Measurements from ENCODE around the gene SLC25A33. TPM values are rescaled to one million over a fixed set of nuclear protein-coding genes. Genes with fewer than 3 reads are reported as not detected.

Gene SLC25A33
- polyA plus RNA-seq, 1 donor (not counting 4 experiments of a cell fraction or from before 2014, with no cell fraction given) = 4.5 TPM

DNA sequence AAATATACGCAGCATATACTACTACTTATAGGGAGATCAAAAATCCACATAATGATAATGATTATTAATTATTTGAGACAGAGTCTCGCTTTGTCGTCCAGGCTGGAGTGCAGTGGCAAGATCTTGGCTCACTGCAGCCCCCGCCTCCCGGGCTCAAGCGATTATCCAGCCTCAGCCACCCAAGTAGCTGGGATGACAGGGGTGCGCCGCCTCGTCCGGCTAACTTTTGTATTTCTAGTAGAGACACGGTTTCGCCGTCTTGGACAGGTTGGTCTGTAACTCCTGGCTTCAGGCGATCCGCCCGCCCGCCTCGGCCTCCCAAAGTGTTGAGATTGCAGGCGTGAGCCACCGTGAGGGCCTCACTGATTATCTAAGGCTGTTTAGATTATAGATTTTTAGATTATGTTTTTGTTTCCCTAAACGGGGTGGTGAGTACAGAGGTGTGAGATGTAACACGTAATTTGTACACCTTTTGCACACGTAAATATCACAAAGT lies 548 bp upstream of the SLC25A33 start:
- Histone ChIP-seq H3K9me1 (ENCODE audit: control insufficient read depth, extremely low read depth, insufficient read depth, low read length) (no peaks in the 10 kb centered on the region), H3K79me2 (ENCODE audit: control insufficient read depth, insufficient read depth, low read length) (peaks cover 30% of the 10 kb centered on the region), H3K4me3 (ENCODE audit: control insufficient read depth in 2 of 3, extremely low read depth in 1 of 3, insufficient read depth in 2 of 3, low read depth in 1 of 3, low read length in 3 of 3) (no peak overlapping the region), H3K27ac (ENCODE audit: control insufficient read depth, insufficient read depth, low read length) (peak overlapping the region; percentile 66), H3K4me2 (ENCODE audit: control insufficient read depth, extremely low read depth, insufficient read depth, low read depth, low read length) (peak overlapping the region; percentile 64), H3K27me3 (ENCODE audit: control insufficient read depth, extremely low read depth, insufficient read depth, low read length) (no peaks in the 10 kb centered on the region), H4K20me1 (ENCODE audit: control insufficient read depth, extremely low read depth, insufficient read depth, low read length) (peaks cover 4% of the 10 kb centered on the region), H3K36me3 (ENCODE audit: control insufficient read depth in 2 of 2, extremely low read depth in 1 of 2, insufficient read depth in 2 of 2, low read length in 2 of 2) (peaks cover 0 to 3% of the 10 kb centered on the region in 2 experiments), H3K9ac (ENCODE audit: control insufficient read depth, extremely low read depth, insufficient read depth, low read length) (peak overlapping the region; percentile 84), H3K4me1 (ENCODE audit: control insufficient read depth, extremely low read depth, insufficient read depth, low read length) (peaks cover 27% of the 10 kb centered on the region), H2AFZ (ENCODE audit: control insufficient read depth, low read length) (peak overlapping the region; percentile 66), H3K9me3 (ENCODE audit: control insufficient read depth, low read depth, low read length) (no peaks in the 10 kb centered on the region)
- dilution Hi-C loops (cut with MboI; ENCODE audit: extremely low pct_ligation_motif_present, low sequenced_read_pairs) = no loop called here
- TF ChIP-seq, protein P1, sequence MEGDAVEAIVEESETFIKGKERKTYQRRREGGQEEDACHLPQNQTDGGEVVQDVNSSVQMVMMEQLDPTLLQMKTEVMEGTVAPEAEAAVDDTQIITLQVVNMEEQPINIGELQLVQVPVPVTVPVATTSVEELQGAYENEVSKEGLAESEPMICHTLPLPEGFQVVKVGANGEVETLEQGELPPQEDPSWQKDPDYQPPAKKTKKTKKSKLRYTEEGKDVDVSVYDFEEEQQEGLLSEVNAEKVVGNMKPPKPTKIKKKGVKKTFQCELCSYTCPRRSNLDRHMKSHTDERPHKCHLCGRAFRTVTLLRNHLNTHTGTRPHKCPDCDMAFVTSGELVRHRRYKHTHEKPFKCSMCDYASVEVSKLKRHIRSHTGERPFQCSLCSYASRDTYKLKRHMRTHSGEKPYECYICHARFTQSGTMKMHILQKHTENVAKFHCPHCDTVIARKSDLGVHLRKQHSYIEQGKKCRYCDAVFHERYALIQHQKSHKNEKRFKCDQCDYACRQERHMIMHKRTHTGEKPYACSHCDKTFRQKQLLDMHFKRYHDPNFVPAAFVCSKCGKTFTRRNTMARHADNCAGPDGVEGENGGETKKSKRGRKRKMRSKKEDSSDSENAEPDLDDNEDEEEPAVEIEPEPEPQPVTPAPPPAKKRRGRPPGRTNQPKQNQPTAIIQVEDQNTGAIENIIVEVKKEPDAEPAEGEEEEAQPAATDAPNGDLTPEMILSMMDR (optimal IDR thresholded peaks at IDR 0.05 in 1 of 3, IDR thresholded peaks at IDR 0.05 in 1 of 3, conservative IDR thresholded peaks at IDR 0.05 in 1 of 3; ENCODE audit: extremely low read depth in 1 of 3, insufficient read depth in 2 of 3, low read length in 3 of 3) = no peak
- no peak for TF ChIP-seq EZH2 (IDR thresholded peaks at IDR 0.05; ENCODE audit: low read length)
- FAIRE-seq (no peak), DNase-seq (ENCODE audit: low read depth, low spot score) (no peak)

DNA sequence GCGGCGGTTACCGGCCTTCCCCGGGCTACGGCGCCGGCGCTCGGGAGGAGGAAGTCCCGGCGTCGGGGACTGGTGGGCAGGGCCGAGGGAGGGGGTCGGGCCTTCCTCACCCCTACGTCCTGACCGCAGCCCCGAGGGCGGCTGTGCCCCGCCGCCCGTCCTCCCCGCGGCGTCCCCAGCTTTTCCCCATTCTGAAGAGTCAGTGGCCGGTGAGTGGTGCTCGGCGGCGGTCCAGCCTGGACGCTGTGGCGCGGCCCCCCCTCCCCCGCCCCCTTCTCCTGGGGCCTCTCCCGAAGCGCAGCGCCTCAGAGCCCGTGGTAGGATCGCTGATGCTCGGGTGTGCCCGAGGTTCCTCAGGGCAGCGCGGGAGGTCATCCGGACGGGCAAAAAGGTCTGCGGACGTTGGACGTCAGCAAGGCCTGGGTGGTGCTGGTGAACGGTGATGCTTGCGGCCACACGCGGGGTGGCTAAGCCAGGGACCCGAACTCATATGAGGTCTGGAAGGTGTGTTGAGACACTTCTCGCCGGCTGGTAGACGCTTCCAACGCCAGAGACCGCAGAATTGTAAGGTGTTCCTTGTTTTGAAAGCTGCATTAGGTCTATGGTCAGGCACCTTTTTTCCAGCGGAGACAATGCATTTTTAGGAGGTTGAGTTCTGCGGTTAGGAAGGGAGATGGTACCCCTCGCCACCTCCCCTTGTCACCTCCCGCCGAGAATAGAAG lies 725 bp downstream of the SLC25A33 start:
- no peak for DNase-seq (ENCODE audit: low read depth, low spot score)
- dilution Hi-C loops (cut with MboI; ENCODE audit: extremely low pct_ligation_motif_present, low sequenced_read_pairs) = no loop called here
- Histone ChIP-seq H4K20me1 (ENCODE audit: control insufficient read depth, extremely low read depth, insufficient read depth, low read length) (peaks cover 4% of the 10 kb centered on the region), H3K4me2 (ENCODE audit: control insufficient read depth, extremely low read depth, insufficient read depth, low read depth, low read length) (peak overlapping the region; percentile 87), H3K9me1 (ENCODE audit: control insufficient read depth, extremely low read depth, insufficient read depth, low read length) (no peaks in the 10 kb centered on the region), H2AFZ (ENCODE audit: control insufficient read depth, low read length) (peak overlapping the region; percentile 56), H3K79me2 (ENCODE audit: control insufficient read depth, insufficient read depth, low read length) (peaks cover 41% of the 10 kb centered on the region), H3K9me3 (ENCODE audit: control insufficient read depth, low read depth, low read length) (no peaks in the 10 kb centered on the region), H3K4me1 (ENCODE audit: control insufficient read depth, extremely low read depth, insufficient read depth, low read length) (peaks cover 27% of the 10 kb centered on the region), H3K9ac (ENCODE audit: control insufficient read depth, extremely low read depth, insufficient read depth, low read length) (peak overlapping the region; percentile 84), H3K4me3 (ENCODE audit: control insufficient read depth in 2 of 3, extremely low read depth in 1 of 3, insufficient read depth in 2 of 3, low read depth in 1 of 3, low read length in 3 of 3) (peak overlapping the region; percentile 80 to 91 (median 88)), H3K36me3 (ENCODE audit: control insufficient read depth in 2 of 2, extremely low read depth in 1 of 2, insufficient read depth in 2 of 2, low read length in 2 of 2) (peaks cover 0 to 3% of the 10 kb centered on the region in 2 experiments), H3K27ac (ENCODE audit: control insufficient read depth, insufficient read depth, low read length) (peak overlapping the region; percentile 70), H3K27me3 (ENCODE audit: control insufficient read depth, extremely low read depth, insufficient read depth, low read length) (no peaks in the 10 kb centered on the region)
- TF ChIP-seq, protein P1 (optimal IDR thresholded peaks at IDR 0.05 in 1 of 3, IDR thresholded peaks at IDR 0.05 in 1 of 3, conservative IDR thresholded peaks at IDR 0.05 in 1 of 3; ENCODE audit: extremely low read depth in 1 of 3, insufficient read depth in 2 of 3, low read length in 3 of 3) = no peak
- TF ChIP-seq EZH2 (IDR thresholded peaks at IDR 0.05; ENCODE audit: low read length) = no peak
- no peak for FAIRE-seq
